NOMO-1 treated with DMSO at 0.1 percent for 48 hours (cell line): ENCODE measurements around the gene KIAA1210.
"Not testable (repeated sequence)": the region's sequence is repeated elsewhere in the genome, so short reads cannot be mapped to it uniquely, and the experiment has no call there.

Experiments
- DNase-seq: peaks from one replicate; lab custom pipeline; 2025; ENCODE audit not compliant: unreplicated experiment; lab: John Stamatoyannopoulos, UW

KIAA1210 gene

DNA sequence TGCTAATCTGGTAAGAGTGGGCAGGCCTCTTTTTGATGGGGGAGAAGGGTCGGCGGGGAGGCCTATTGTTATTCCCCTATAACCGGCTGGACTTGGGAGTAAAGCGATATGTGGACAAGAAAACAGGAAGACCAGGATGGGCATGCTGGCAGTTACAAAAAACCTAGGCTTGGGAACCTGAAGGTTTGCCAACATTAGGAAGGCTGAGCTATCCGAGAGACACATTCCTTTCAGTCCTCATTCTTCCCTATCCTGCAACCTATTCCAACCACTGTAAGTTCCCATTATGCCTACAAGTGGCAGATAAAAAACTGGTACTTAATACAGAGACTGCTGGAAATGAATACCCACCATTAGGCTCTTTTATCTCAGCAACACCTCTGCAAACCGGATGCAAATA is 87.2 kb downstream of the KIAA1210 start:
- no peak for DNase-seq

DNA sequence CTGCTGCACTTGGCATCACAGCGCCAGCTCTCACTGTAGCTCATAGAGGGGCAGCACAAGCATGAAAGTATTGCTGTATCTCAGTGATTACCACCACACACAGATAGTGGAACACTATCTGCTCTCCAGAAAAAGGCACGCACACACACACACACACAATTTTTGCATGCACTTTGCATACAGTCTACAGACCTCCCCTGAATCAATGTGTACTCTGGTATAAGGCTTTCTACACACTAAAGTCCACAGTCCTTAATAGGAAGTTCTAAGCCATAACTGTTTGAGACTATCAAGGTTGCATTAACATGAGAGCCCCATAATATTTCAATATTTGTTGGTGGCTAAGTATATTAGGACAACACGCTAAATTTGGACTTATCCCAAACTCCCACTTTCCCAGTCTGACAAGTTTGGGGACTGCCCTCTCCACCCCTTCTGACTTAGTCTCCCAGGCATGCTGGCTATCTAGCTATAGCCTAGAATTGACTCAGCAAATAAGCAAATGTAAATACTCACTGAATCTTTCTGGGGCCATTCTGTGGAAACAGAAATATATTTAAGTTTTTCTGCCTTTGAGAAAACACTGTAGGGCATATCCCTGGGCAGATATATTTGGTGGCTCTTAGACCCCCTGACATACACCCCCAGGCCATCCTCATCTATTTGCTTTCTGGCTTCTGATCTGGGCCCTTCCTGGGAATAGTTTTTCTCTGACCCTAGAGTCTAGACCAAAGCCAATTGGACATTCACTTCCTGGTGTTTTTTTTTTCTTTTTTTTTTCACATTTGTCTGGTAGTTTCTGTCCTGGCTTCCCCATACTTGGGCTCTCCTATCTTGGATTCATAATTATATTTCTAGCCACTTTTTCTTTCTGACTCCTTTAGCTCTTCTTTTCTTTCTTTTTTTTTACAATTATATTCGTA is 91.2 kb downstream of the KIAA1210 start:
- DNase-seq = no peak

DNA sequence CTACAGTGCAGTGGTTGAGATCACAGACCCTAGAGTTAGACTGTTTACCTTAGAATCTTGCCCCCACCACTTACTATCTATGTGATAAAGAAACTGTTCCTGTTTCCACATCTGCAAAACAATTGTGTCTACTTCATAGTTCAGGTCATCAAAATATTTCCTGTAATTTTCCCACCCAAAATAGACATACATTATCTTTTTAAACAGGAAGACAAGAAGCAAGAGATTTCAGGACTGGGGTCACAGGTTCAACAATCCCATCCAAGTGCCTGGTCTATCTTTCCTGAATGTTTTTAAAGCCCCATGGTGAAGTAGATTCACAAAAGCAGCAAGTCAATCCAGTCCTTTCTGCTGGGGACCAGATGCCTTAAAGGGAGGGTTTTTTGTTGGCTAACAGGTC is 96.6 kb downstream of the KIAA1210 start:
- no peak for DNase-seq

DNA sequence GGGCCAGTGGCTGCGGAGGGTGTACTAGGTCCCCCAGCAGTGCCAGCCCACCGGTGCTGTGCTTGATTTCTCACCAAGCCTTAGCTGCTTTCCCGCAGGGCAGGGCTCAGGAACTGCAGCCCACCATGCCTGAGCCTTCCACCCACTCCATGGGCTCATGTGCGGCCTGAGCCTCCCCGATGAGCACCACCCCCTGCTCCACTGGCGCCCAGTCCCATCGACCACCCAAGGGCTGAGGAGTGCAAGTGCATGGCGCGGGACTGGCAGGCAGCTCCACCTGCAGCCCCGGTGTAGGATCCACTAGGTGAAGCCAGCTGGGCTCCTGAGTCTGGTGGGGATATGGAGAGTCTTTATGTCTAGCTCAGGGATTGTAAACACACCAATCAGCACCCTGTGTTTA is 98.0 kb downstream of the KIAA1210 start:
- DNase-seq = not testable (repeated sequence)

DNA sequence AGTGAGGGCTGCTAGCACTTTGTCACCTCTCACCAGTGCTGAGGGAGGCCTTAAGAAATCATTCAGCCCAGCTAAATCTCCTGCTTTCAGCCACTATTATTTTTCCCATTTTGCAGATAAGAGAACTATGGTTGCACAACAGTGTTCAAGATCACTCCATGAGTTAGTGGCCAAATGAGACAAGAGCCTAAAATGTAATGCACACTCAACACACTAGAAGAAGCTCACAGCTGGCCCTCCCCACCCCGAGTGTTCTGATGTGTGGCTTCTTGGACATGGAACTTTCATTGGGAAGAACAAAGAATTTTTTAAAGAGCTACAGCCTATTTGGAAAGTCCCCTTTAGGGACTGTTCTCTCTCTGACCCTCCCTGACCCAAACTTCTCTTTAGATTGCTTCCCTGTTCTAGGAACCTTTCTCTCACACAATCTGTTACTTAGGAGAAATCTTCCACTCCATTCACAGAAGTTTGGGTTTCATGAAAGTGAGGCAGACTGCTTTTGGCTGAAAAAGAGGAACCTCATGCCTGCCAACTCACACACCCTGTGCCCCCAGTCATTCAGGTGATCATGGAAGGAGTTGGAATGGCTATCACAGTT is 98.8 kb downstream of the KIAA1210 start:
- peak; percentile 11 for DNase-seq
